ENCODE data around the gene ITSN2.
"Not testable (repeated sequence)": the region's sequence is repeated elsewhere in the genome, so short reads cannot be mapped to it uniquely, and the experiment has no call there.

- TF ChIP-seq CTCF, EZH2 (IDR thresholded peaks at IDR 0.05): not testable (repeated sequence)
Observed at GRCh38 chr2:24197213-24197612, 163.1 kb downstream of the ITSN2 start.

All from neural progenitor cell (in vitro differentiated cells).